Esophagus squamous epithelium (tissue), 4 donors: ENCODE results near the gene BMPER.

Source experiments
- POLR2A ChIP-seq, 4 donors: fragments of 450-650 bp; IDR thresholded peaks; one replicate each; pipeline ENCODE4 v1.6.1; 2017; ENCODE audit warnings: antibody characterized with exemption in 4 of 4, mild to moderate bottlenecking in 4 of 4, moderate library complexity in 3 of 4
- TF ChIP-seq, protein P1 (sequence below), 6 experiments: fragments of 450-650 bp in 4 of 6; fragments of 200-600 bp in 2 of 6; sonication (generic) in 2 of 6; IDR thresholded peaks; one replicate each; pipeline ENCODE4 v1.5.1; 2016 to 2019; ENCODE audit warnings: antibody characterized with exemption in 6 of 6, mild to moderate bottlenecking in 4 of 6, moderate library complexity in 4 of 6

DNA sequence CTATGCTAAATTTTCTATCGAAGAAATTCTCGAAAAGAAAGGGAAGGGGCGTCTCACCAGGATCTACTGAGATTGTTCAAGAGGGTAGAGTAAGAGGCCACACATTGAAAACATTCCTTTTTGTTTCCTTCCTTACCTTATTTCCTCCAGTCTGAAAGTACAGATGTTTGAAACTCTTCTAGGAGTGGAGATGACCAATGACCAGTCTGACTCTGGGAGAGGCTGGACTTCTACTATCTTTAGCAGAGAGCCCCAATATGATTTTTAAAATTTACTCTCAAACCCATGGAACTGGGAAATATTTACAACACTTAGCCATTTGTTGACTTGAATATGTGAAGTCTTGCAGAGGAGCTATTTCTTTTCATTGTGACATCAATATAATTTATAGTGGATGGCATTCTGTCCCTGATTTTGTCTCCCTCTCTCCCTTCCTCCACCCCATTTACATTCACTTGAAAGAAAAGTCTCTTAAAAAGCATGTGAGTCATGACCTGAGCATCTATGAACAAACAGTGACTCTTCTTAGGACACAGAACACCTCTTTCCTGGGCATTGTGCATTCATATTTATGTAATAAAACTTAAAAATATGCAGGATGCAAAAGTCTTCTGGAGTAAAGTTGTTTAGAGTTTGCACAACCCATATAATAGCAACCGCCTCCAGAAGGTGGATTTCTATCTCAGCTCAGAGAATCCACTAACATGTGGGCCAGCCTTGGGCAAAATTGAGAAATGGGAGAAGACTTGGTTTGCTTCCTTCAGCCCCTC is 31.2 kb upstream of the BMPER start:
- no peak for TF ChIP-seq POLR2A (IDR thresholded peaks at IDR 0.05)
- TF ChIP-seq, protein P1, sequence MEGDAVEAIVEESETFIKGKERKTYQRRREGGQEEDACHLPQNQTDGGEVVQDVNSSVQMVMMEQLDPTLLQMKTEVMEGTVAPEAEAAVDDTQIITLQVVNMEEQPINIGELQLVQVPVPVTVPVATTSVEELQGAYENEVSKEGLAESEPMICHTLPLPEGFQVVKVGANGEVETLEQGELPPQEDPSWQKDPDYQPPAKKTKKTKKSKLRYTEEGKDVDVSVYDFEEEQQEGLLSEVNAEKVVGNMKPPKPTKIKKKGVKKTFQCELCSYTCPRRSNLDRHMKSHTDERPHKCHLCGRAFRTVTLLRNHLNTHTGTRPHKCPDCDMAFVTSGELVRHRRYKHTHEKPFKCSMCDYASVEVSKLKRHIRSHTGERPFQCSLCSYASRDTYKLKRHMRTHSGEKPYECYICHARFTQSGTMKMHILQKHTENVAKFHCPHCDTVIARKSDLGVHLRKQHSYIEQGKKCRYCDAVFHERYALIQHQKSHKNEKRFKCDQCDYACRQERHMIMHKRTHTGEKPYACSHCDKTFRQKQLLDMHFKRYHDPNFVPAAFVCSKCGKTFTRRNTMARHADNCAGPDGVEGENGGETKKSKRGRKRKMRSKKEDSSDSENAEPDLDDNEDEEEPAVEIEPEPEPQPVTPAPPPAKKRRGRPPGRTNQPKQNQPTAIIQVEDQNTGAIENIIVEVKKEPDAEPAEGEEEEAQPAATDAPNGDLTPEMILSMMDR (IDR thresholded peaks at IDR 0.05): no peak
